Measurements from ENCODE around the gene SSC5D.

DNA sequence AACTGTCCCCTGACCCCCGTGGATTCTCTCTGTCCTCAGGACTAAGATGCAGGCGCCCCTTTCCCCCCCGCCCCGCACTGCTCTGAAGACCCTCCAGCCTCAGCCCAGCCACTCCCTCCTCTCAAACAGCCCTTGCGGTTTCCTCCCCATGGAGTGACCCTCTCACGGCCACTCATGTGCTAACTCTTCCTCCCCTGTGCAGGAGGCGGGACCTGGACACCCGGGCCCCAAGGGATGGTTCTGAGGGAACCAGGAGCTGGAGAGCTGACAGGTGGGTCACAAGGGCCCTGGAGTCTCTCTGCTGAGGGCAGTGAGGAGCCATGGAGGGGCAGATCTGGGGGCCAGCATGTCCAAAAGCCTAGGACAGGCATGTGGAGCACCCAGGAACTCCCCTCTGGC, 28.7 kb upstream of the SSC5D start:
- TF ChIP-seq CTCF (IDR thresholded peaks at IDR 0.05) (no peak), ZFX (IDR thresholded peaks at IDR 0.05; ENCODE audit: borderline replicate concordance) (no peak)

Data from 22Rv1 (cell line).